ENCODE measurements around the gene AKT1S1.

AKT1S1 gene

GRCh38 chr19:49920624-49921363 lies 43.6 kb upstream of the AKT1S1 start:
- H4K8ac ChIP-seq (ENCODE audit: low read depth, low read length), result no peak overlapping the region
- no peaks in the 10 kb centered on the region for H3K27me3 ChIP-seq (ENCODE audit: insufficient read depth, low read length)
- no peaks in the 10 kb centered on the region for H3K9me3 ChIP-seq (ENCODE audit: insufficient read depth, low read depth, low read length)
- peaks cover 50 to 64% of the 10 kb centered on the region in 2 experiments for H3K36me3 ChIP-seq (ENCODE audit: control insufficient read depth in 1 of 2, insufficient read depth in 2 of 2, low read length in 2 of 2)
- no peak overlapping the region for H2BK120ac ChIP-seq (ENCODE audit: insufficient read depth, low read length, poor library complexity)
- no peak overlapping the region for H2BK12ac ChIP-seq (ENCODE audit: low read length)
- no peak overlapping the region for H3K23ac ChIP-seq (ENCODE audit: low read length)
- H4K91ac ChIP-seq (ENCODE audit: low read depth, low read length), result no peak overlapping the region
- no peak overlapping the region for H3K4me2 ChIP-seq (ENCODE audit: low read length)
- H3K79me1 ChIP-seq (ENCODE audit: low read length), result no peaks in the 10 kb centered on the region
- H2AFZ ChIP-seq (ENCODE audit: insufficient read depth, low read length, poor library complexity), result no peak overlapping the region
- H3K4me3 ChIP-seq (ENCODE audit: low read depth, low read length), result no peak overlapping the region
- peaks cover 3% of the 10 kb centered on the region for H3K79me2 ChIP-seq (ENCODE audit: control insufficient read depth, insufficient read depth, low read length, poor library complexity)
- H4K12ac ChIP-seq (ENCODE audit: low read depth, low read length), result no peak overlapping the region
- no peak overlapping the region for H3K14ac ChIP-seq (ENCODE audit: low read length)
- no peak overlapping the region for H3K9ac ChIP-seq (ENCODE audit: low read length)
- peaks cover 0 to 2% of the 10 kb centered on the region in 2 experiments for H3K4me1 ChIP-seq (ENCODE audit: control insufficient read depth in 1 of 2, insufficient read depth in 2 of 2, low read length in 2 of 2)
- H3K18ac ChIP-seq (ENCODE audit: low read length), result no peak overlapping the region
- no CpG with 5 or more reads among the region's 24 CpGs for WGBS (ENCODE audit: extremely low coverage, insufficient coverage, insufficient read length)
- H3K4ac ChIP-seq (ENCODE audit: low read depth, low read length), result peak overlapping the region; percentile 73
- DNase-seq, result no peak
- H2AK5ac ChIP-seq (ENCODE audit: low read length), result no peak overlapping the region
- H2BK5ac ChIP-seq (ENCODE audit: low read depth, low read length, poor library complexity), result no peak overlapping the region
- H3K27ac ChIP-seq (ENCODE audit: low read depth, low read length), result no peak overlapping the region

DNA sequence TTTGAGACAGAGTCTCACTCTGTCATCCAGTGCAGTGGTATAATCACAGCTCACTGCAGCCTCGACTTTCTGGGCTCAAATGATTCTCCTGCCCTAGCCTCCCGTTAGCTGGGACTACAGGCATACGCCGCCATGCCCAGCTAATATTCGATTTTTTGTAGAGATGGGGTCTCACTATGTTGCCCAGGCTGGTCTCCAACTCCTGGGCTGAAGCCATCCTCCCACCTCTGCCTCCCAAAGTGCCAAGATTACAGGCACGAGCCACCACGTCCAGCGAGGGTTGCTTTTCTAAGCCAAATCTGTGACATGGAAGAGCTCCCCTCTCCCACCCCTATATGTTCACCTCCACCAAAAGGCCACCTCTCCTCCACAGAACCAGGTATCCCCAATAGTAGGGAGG lies 40.9 kb upstream of the AKT1S1 start:
- no peak overlapping the region for H3K14ac ChIP-seq (ENCODE audit: low read length)

DNA sequence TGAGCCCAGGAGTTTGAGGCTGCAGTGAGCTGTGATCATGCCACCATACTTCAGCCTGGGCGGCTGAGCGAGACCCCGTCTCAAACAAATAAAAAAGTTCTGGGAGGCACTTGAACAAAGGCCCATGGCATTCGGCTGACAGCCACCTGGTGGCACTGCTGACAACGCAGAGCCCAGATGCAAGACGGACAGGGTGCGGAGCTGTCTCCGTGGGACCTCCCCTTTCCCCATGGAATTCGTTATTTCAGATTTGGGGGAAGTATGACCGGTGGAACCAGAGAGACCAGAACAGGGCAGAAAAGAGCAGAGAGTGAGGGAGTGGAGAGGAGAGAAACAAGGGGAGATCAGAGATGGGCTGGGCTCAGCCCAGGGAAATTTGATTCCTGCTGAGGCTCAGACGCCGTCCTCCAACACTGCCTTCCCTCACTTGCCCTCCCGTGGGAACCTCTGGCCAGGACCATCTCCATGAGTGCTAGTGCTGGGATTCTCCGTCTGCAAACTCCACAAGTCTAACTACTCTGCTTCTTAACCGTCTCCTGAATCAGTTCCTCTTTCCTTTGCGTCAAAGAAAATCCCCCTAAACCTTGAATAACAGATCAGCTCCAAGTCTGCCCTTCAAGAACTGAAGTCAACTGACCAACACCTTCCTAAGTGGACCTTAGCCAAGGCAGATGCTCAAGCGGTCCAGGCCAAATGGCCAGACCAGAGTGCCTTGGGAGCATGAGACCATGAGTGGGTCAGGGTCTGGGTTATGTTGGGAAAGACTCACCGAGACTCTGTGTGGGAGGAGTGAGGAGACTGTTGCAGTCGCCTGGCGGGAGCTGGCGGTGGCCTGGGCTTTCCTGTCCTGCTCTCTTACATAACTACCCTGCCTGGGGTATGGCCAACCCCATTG lies 39.9 kb upstream of the AKT1S1 start:
- Histone ChIP-seq H2AFZ (ENCODE audit: insufficient read depth, low read length, poor library complexity) (no peak overlapping the region), H2BK12ac (ENCODE audit: low read length) (no peak overlapping the region), H2BK120ac (ENCODE audit: insufficient read depth, low read length, poor library complexity) (no peak overlapping the region), H3K14ac (ENCODE audit: low read length) (no peak overlapping the region), H3K27me3 (ENCODE audit: insufficient read depth, low read length) (no peaks in the 10 kb centered on the region), H3K4me2 (ENCODE audit: low read length) (no peak overlapping the region), H3K79me1 (ENCODE audit: low read length) (no peaks in the 10 kb centered on the region), H2BK5ac (ENCODE audit: low read depth, low read length, poor library complexity) (no peak overlapping the region), H3K18ac (ENCODE audit: low read length) (no peak overlapping the region), H3K79me2 (ENCODE audit: control insufficient read depth, insufficient read depth, low read length, poor library complexity) (peaks cover 3% of the 10 kb centered on the region), H4K8ac (ENCODE audit: low read depth, low read length) (no peak overlapping the region), H2AK5ac (ENCODE audit: low read length) (no peak overlapping the region), H3K27ac (ENCODE audit: low read depth, low read length) (no peak overlapping the region), H3K23ac (ENCODE audit: low read length) (no peak overlapping the region), H3K4ac (ENCODE audit: low read depth, low read length) (no peak overlapping the region), H3K9me3 (ENCODE audit: insufficient read depth, low read depth, low read length) (peaks cover 2% of the 10 kb centered on the region), H3K4me3 (ENCODE audit: low read depth, low read length) (no peak overlapping the region), H4K91ac (ENCODE audit: low read depth, low read length) (no peak overlapping the region), H4K12ac (ENCODE audit: low read depth, low read length) (no peak overlapping the region), H3K9ac (ENCODE audit: low read length) (no peak overlapping the region), H3K4me1 (ENCODE audit: control insufficient read depth in 1 of 2, insufficient read depth in 2 of 2, low read length in 2 of 2) (peaks cover 0 to 2% of the 10 kb centered on the region in 2 experiments), H3K36me3 (ENCODE audit: control insufficient read depth in 1 of 2, insufficient read depth in 2 of 2, low read length in 2 of 2) (peaks cover 49 to 64% of the 10 kb centered on the region in 2 experiments)
- DNase-seq, result peak; percentile 27 to 43
- no CpG with 5 or more reads among the region's 21 CpGs for WGBS (ENCODE audit: extremely low coverage, insufficient coverage, insufficient read length)

More for the DNA sequence above, 40.9 kb upstream of the AKT1S1 start:
- no peak for DNase-seq
- Histone ChIP-seq H3K27ac (ENCODE audit: low read depth, low read length) (no peak overlapping the region), H2AFZ (ENCODE audit: insufficient read depth, low read length, poor library complexity) (no peak overlapping the region), H2BK120ac (ENCODE audit: insufficient read depth, low read length, poor library complexity) (no peak overlapping the region), H2BK12ac (ENCODE audit: low read length) (no peak overlapping the region), H3K18ac (ENCODE audit: low read length) (no peak overlapping the region), H4K12ac (ENCODE audit: low read depth, low read length) (no peak overlapping the region), H4K8ac (ENCODE audit: low read depth, low read length) (no peak overlapping the region), H3K9ac (ENCODE audit: low read length) (no peak overlapping the region), H3K23ac (ENCODE audit: low read length) (no peak overlapping the region), H2AK5ac (ENCODE audit: low read length) (no peak overlapping the region), H3K79me2 (ENCODE audit: control insufficient read depth, insufficient read depth, low read length, poor library complexity) (peaks cover 3% of the 10 kb centered on the region), H3K27me3 (ENCODE audit: insufficient read depth, low read length) (no peaks in the 10 kb centered on the region), H3K9me3 (ENCODE audit: insufficient read depth, low read depth, low read length) (peaks cover 2% of the 10 kb centered on the region), H3K4me1 (ENCODE audit: control insufficient read depth in 1 of 2, insufficient read depth in 2 of 2, low read length in 2 of 2) (peaks cover 0 to 2% of the 10 kb centered on the region in 2 experiments), H2BK5ac (ENCODE audit: low read depth, low read length, poor library complexity) (no peak overlapping the region), H3K79me1 (ENCODE audit: low read length) (no peaks in the 10 kb centered on the region), H3K36me3 (ENCODE audit: control insufficient read depth in 1 of 2, insufficient read depth in 2 of 2, low read length in 2 of 2) (peaks cover 50 to 65% of the 10 kb centered on the region in 2 experiments), H3K4me2 (ENCODE audit: low read length) (no peak overlapping the region), H3K4ac (ENCODE audit: low read depth, low read length) (no peak overlapping the region), H4K91ac (ENCODE audit: low read depth, low read length) (no peak overlapping the region), H3K4me3 (ENCODE audit: low read depth, low read length) (no peak overlapping the region)
- no CpG with 5 or more reads among the region's 8 CpGs for WGBS (ENCODE audit: extremely low coverage, insufficient coverage, insufficient read length)

DNA sequence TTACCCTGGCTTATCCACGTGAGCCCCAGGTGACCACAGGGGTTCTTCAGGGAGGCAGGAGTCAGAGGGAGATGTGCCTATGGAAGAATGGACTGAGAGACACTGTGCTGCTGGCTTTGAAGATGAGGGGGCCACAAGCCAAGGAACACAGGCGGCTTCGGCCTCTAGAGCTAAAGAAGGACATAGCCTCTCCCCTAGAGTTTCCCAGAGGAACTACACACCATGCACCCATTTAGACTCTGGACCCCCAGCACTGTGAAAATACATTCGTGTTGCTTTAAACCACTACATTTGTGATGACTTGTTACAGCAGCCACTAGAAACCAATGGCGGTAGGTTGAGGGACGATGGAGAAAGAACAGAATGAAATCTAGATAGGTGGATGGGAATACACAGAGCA lies 38.1 kb upstream of the AKT1S1 start:
- Histone ChIP-seq H4K12ac (ENCODE audit: low read depth, low read length) (no peak overlapping the region), H3K23ac (ENCODE audit: low read length) (no peak overlapping the region), H3K4me2 (ENCODE audit: low read length) (no peak overlapping the region), H3K27me3 (ENCODE audit: insufficient read depth, low read length) (no peaks in the 10 kb centered on the region), H3K36me3 (ENCODE audit: control insufficient read depth in 1 of 2, insufficient read depth in 2 of 2, low read length in 2 of 2) (peaks cover 40 to 54% of the 10 kb centered on the region in 2 experiments), H4K8ac (ENCODE audit: low read depth, low read length) (no peak overlapping the region), H3K79me1 (ENCODE audit: low read length) (no peaks in the 10 kb centered on the region), H3K27ac (ENCODE audit: low read depth, low read length) (no peak overlapping the region), H2AFZ (ENCODE audit: insufficient read depth, low read length, poor library complexity) (no peak overlapping the region), H2BK5ac (ENCODE audit: low read depth, low read length, poor library complexity) (no peak overlapping the region), H3K4me1 (ENCODE audit: control insufficient read depth in 1 of 2, insufficient read depth in 2 of 2, low read length in 2 of 2) (no peaks in the 10 kb centered on the region), H3K4ac (ENCODE audit: low read depth, low read length) (no peak overlapping the region), H3K18ac (ENCODE audit: low read length) (no peak overlapping the region), H3K4me3 (ENCODE audit: low read depth, low read length) (no peak overlapping the region), H3K9ac (ENCODE audit: low read length) (no peak overlapping the region), H2BK12ac (ENCODE audit: low read length) (no peak overlapping the region), H3K9me3 (ENCODE audit: insufficient read depth, low read depth, low read length) (peaks cover 2% of the 10 kb centered on the region), H3K14ac (ENCODE audit: low read length) (no peak overlapping the region), H4K91ac (ENCODE audit: low read depth, low read length) (no peak overlapping the region), H2BK120ac (ENCODE audit: insufficient read depth, low read length, poor library complexity) (no peak overlapping the region), H2AK5ac (ENCODE audit: low read length) (no peak overlapping the region), H3K79me2 (ENCODE audit: control insufficient read depth, insufficient read depth, low read length, poor library complexity) (no peaks in the 10 kb centered on the region)
- no CpG with 5 or more reads among the region's 6 CpGs for WGBS (ENCODE audit: extremely low coverage, insufficient coverage, insufficient read length)
- DNase-seq, result no peak
